ENCODE measurements around the gene LRRK1. TPM values are rescaled to one million over a fixed set of nuclear protein-coding genes. Genes with fewer than 3 reads are reported as not detected.

LRRK1 gene
- polyA plus RNA-seq, 1 experiment, result 16.9 TPM

Other genes starting within 250 kb of the LRRK1 start
- 1.1 TPM in 2 replicates for gene ALDH1A3, start 39.5 kb upstream of the LRRK1 start, polyA plus RNA-seq (2011; rRNA removed)

Data from BJ (cell line).